Muscle layer of duodenum (tissue), 2 donors: ENCODE data around the gene ACKR4.
A peak's percentile ranks its signal among the peaks of the same experiment; 100 is the strongest.

Experiments used
- H3K27ac ChIP-seq: one replicate; pipeline ENCODE4 v1.7.0; 2013; ENCODE audit warnings: mild to moderate bottlenecking, low read length
- H3K27me3 ChIP-seq: one replicate; pipeline ENCODE4 v1.7.0; 2013; ENCODE audit warnings: low read depth, mild to moderate bottlenecking, control low read depth, low read length
- H3K36me3 ChIP-seq, 2 donors: one replicate each; pipeline ENCODE4 v1.7.0; 2013; ENCODE audit warnings: low read length in 2 of 2, control low read depth in 1 of 2, mild to moderate bottlenecking in 1 of 2; ENCODE audit not compliant: insufficient read depth in 2 of 2, control insufficient read depth in 1 of 2
- H3K4me1 ChIP-seq, 2 donors: one replicate each; pipeline ENCODE4 v1.7.0; 2013; ENCODE audit warnings: low read length in 2 of 2, mild to moderate bottlenecking in 2 of 2, control low read depth in 1 of 2, moderate library complexity in 1 of 2; ENCODE audit not compliant: insufficient read depth in 2 of 2, control insufficient read depth in 1 of 2
- H3K4me3 ChIP-seq, 2 donors: one replicate each; pipeline ENCODE4 v1.7.0; 2013; ENCODE audit warnings: low read length in 2 of 2, low read depth in 1 of 2, mild to moderate bottlenecking in 1 of 2
- H3K9me3 ChIP-seq, 2 donors: one replicate each; pipeline ENCODE4 v1.7.0; 2013; ENCODE audit warnings: low read length in 2 of 2, control low read depth in 1 of 2, mild to moderate bottlenecking in 1 of 2; ENCODE audit not compliant: control insufficient read depth in 1 of 2
- donor health status: healthy.

Gene ACKR4

GRCh38 chr3:132563420-132564069 lies 33.5 kb upstream of the ACKR4 start:
- H3K4me1 ChIP-seq, result no peaks in the 10 kb centered on the region
- H3K36me3 ChIP-seq, result peaks cover 4 to 10% of the 10 kb centered on the region in 2 donors
- H3K27me3 ChIP-seq, result no peaks in the 10 kb centered on the region
- no peak overlapping the region for H3K27ac ChIP-seq
- no peaks in the 10 kb centered on the region for H3K9me3 ChIP-seq
- H3K4me3 ChIP-seq, result no peak overlapping the region

- no peaks in the 10 kb centered on the region for H3K9me3 ChIP-seq
- H3K4me1 ChIP-seq, result no peaks in the 10 kb centered on the region
- no peak overlapping the region for H3K27ac ChIP-seq
- H3K27me3 ChIP-seq, result no peaks in the 10 kb centered on the region
- peaks cover 0 to 5% of the 10 kb centered on the region in 2 donors for H3K36me3 ChIP-seq
- no peak overlapping the region for H3K4me3 ChIP-seq
Observed at GRCh38 chr3:132564070-132564465, 33.0 kb upstream of the ACKR4 start.

GRCh38 chr3:132568422-132568821 lies 28.6 kb upstream of the ACKR4 start:
- Histone ChIP-seq H3K4me3 (no peak overlapping the region), H3K4me1 (no peaks in the 10 kb centered on the region), H3K36me3 (no peaks in the 10 kb centered on the region), H3K27me3 (no peaks in the 10 kb centered on the region), H3K9me3 (peaks cover 0 to 3% of the 10 kb centered on the region in 2 donors), H3K27ac (no peak overlapping the region)

- Histone ChIP-seq H3K4me3 (no peak overlapping the region), H3K27ac (no peak overlapping the region), H3K4me1 (peaks cover 0 to 5% of the 10 kb centered on the region in 2 donors), H3K9me3 (peaks cover 0 to 3% of the 10 kb centered on the region in 2 donors), H3K36me3 (peaks cover 0 to 2% of the 10 kb centered on the region in 2 donors), H3K27me3 (no peaks in the 10 kb centered on the region)
Observed at GRCh38 chr3:132569153-132569552, 27.9 kb upstream of the ACKR4 start.

GRCh38 chr3:132569580-132569979 lies 27.5 kb upstream of the ACKR4 start:
- peaks cover 0 to 3% of the 10 kb centered on the region in 2 donors for H3K9me3 ChIP-seq
- H3K36me3 ChIP-seq, result peaks cover 0 to 5% of the 10 kb centered on the region in 2 donors
- no peaks in the 10 kb centered on the region for H3K27me3 ChIP-seq
- no peak overlapping the region for H3K27ac ChIP-seq
- no peak overlapping the region for H3K4me3 ChIP-seq
- peaks cover 0 to 6% of the 10 kb centered on the region in 2 donors for H3K4me1 ChIP-seq

GRCh38 chr3:132570016-132570415 lies 27.1 kb upstream of the ACKR4 start:
- peaks cover 0 to 3% of the 10 kb centered on the region in 2 donors for H3K9me3 ChIP-seq
- no peaks in the 10 kb centered on the region for H3K27me3 ChIP-seq
- H3K27ac ChIP-seq, result no peak overlapping the region
- no peak overlapping the region for H3K4me3 ChIP-seq
- peaks cover under 1 to 5% of the 10 kb centered on the region in 2 donors for H3K36me3 ChIP-seq
- H3K4me1 ChIP-seq, result peaks cover 0 to 6% of the 10 kb centered on the region in 2 donors

GRCh38 chr3:132573797-132574211 lies 23.3 kb upstream of the ACKR4 start:
- H3K36me3 ChIP-seq, result peaks cover 15 to 18% of the 10 kb centered on the region in 2 donors
- no peaks in the 10 kb centered on the region for H3K27me3 ChIP-seq
- no peak overlapping the region for H3K4me3 ChIP-seq
- peaks cover 0 to 3% of the 10 kb centered on the region in 2 donors for H3K9me3 ChIP-seq
- peaks cover 0 to 14% of the 10 kb centered on the region in 2 donors for H3K4me1 ChIP-seq
- H3K27ac ChIP-seq, result no peak overlapping the region

GRCh38 chr3:132587401-132587800 lies 9.7 kb upstream of the ACKR4 start:
- Histone ChIP-seq H3K27ac (no peak overlapping the region), H3K9me3 (no peaks in the 10 kb centered on the region), H3K36me3 (peaks cover 0 to 6% of the 10 kb centered on the region in 2 donors), H3K27me3 (no peaks in the 10 kb centered on the region), H3K4me1 (no peaks in the 10 kb centered on the region), H3K4me3 (no peak overlapping the region)

- H3K9me3 ChIP-seq, result no peaks in the 10 kb centered on the region
- H3K27ac ChIP-seq, result no peak overlapping the region
- H3K4me1 ChIP-seq, result no peaks in the 10 kb centered on the region
- no peak overlapping the region for H3K4me3 ChIP-seq
- no peaks in the 10 kb centered on the region for H3K27me3 ChIP-seq
- H3K36me3 ChIP-seq, result peaks cover 0 to 6% of the 10 kb centered on the region in 2 donors
Observed at GRCh38 chr3:132592216-132592615, 4.9 kb upstream of the ACKR4 start.

GRCh38 chr3:132593241-132593946 lies 3.7 kb upstream of the ACKR4 start:
- Histone ChIP-seq H3K36me3 (peaks cover 0 to 6% of the 10 kb centered on the region in 2 donors), H3K27ac (no peak overlapping the region), H3K27me3 (no peaks in the 10 kb centered on the region), H3K4me3 (no peak overlapping the region), H3K9me3 (no peaks in the 10 kb centered on the region), H3K4me1 (no peaks in the 10 kb centered on the region)

GRCh38 chr3:132593947-132594323 lies 3.1 kb upstream of the ACKR4 start:
- no peaks in the 10 kb centered on the region for H3K27me3 ChIP-seq
- no peaks in the 10 kb centered on the region for H3K4me1 ChIP-seq
- peaks cover 0 to 9% of the 10 kb centered on the region in 2 donors for H3K36me3 ChIP-seq
- H3K4me3 ChIP-seq, result no peak overlapping the region
- no peaks in the 10 kb centered on the region for H3K9me3 ChIP-seq
- peak overlapping the region; percentile 1 for H3K27ac ChIP-seq
